Measurements from ENCODE around the gene MAN1B1.

DNA sequence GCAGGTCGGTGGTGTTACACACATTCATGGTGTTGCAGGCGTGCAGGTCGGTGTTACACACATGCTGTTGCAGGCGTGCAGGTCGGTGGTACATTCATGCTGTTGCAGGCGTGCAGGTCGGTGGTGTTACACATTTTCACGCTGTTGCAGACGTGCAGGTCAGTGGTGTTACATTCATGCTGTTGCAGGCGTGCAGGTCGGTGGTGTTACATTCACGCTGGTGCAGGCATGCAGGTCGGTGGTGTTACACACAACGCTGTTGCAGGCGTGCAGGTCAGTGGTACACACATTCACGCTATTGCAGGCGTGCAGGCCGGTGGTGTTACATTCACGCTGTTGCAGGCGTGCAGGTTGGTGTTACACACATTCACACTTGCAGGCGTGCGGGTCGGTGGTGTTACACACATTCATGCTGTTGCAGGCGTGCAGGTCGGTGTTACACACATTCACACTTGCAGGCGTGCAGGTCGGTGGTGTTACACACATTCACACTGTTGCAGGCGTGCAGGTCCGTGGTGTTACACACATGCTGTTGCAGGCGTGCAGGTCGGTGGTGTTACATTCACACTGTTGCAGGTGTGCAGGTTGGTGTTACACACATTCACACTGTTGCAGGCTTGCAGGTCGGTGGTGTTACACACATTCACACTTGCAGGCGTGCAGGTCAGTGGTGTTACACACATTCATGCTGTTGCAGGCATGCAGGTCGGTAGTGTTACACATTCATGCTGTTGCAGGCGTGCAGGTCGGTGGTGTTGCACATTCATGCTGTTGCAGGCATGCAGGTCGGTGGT lies 16.6 kb downstream of the MAN1B1 start:
- TF ChIP-seq GABPA (IDR thresholded peaks at IDR 0.05; ENCODE audit: low read depth) = no peak
- no peak for TF ChIP-seq CTCF (IDR thresholded peaks at IDR 0.05; ENCODE audit: insufficient read depth, low read length)
- no peak for TF ChIP-seq POLR2AphosphoS5 (IDR thresholded peaks at IDR 0.05; ENCODE audit: low read depth)
